ENCODE data around the gene CRYL1.

Gene CRYL1

DNA sequence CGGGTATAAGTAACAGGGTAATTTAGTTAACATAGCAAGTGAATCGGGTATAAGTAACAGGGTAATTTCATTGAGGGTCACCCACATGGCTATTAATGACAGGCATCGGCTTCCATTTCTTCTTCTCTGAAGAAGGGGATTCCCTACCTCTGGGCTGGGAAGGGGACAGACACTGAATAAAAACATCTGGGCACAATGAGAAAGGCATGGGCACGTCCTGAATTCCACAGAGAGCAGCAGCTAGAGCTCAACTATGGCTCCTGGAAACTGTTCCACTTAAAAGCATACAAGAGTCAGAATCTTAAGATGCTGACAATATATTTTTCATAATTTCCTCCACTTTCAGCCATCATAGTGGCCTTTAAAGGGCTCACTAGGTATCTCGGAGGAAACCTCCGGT, 51.8 kb downstream of the CRYL1 start:
- TF ChIP-seq, protein P1, sequence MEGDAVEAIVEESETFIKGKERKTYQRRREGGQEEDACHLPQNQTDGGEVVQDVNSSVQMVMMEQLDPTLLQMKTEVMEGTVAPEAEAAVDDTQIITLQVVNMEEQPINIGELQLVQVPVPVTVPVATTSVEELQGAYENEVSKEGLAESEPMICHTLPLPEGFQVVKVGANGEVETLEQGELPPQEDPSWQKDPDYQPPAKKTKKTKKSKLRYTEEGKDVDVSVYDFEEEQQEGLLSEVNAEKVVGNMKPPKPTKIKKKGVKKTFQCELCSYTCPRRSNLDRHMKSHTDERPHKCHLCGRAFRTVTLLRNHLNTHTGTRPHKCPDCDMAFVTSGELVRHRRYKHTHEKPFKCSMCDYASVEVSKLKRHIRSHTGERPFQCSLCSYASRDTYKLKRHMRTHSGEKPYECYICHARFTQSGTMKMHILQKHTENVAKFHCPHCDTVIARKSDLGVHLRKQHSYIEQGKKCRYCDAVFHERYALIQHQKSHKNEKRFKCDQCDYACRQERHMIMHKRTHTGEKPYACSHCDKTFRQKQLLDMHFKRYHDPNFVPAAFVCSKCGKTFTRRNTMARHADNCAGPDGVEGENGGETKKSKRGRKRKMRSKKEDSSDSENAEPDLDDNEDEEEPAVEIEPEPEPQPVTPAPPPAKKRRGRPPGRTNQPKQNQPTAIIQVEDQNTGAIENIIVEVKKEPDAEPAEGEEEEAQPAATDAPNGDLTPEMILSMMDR (IDR thresholded peaks at IDR 0.05): no peak
- Mint-ChIP-seq H3K27me3 (ENCODE audit: low read depth, poor library complexity) (peaks cover 4% of the 10 kb centered on the region), H3K4me1 (peaks cover 25% of the 10 kb centered on the region), H3K4me3 (no peak overlapping the region), H3K27ac (no peak overlapping the region), H3K9me3 (no peaks in the 10 kb centered on the region), H3K36me3 (ENCODE audit: low read depth) (no peaks in the 10 kb centered on the region)
- no peak for DNase-seq

DNA sequence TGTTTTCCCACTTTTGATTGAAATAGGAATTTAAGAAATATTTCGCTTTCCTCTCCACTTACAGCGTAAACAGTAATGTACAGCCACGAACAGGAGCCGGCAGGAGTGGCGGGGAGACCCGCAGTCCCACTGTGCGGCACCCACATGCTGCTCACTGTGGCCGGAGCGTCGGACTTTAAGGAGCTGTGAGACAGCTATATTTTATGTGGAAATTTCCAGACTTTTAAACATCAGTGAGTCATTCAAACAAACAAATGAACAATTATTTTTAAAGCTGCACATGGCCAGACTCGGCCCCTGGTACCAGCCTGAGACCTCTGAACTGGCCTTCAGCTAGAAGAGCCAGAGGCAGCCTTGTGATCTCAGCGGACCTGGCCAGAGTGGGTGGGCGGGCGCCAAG, 52.5 kb downstream of the CRYL1 start:
- TF ChIP-seq, protein P1 (IDR thresholded peaks at IDR 0.05): no peak
- Mint-ChIP-seq H3K27me3 (ENCODE audit: low read depth, poor library complexity) (peaks cover 10% of the 10 kb centered on the region), H3K4me3 (no peak overlapping the region), H3K36me3 (ENCODE audit: low read depth) (no peaks in the 10 kb centered on the region), H3K9me3 (no peaks in the 10 kb centered on the region), H3K4me1 (peaks cover 29% of the 10 kb centered on the region), H3K27ac (no peak overlapping the region)
- no peak for DNase-seq

DNA sequence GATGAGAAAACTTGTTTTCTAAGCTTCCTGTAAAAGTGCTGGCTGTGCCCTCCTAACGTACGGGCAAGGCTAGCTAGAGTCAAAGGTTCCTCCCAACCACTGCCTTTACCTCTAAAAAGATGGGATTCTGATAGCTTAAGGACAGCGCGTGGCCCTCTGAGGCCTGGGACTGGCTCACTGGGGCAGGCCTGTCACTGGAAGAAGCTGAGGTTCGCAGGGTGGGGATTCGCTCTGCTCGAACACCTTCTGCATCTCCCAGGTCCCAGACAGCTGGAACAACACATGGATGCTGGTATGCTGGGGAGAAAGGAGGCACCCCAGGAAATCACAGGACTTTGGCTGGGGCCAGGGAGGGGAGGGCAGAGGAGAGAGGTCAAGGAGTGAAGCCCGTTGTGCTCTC, 53.1 kb downstream of the CRYL1 start:
- peaks cover 31% of the 10 kb centered on the region for H3K4me1 Mint-ChIP-seq
- H3K4me3 Mint-ChIP-seq: no peak overlapping the region
- H3K9me3 Mint-ChIP-seq: no peaks in the 10 kb centered on the region
- H3K27me3 Mint-ChIP-seq (ENCODE audit: low read depth, poor library complexity): peaks cover 10% of the 10 kb centered on the region
- TF ChIP-seq, protein P1 (IDR thresholded peaks at IDR 0.05): no peak
- no peak for DNase-seq
- no peak overlapping the region for H3K27ac Mint-ChIP-seq
- H3K36me3 Mint-ChIP-seq (ENCODE audit: low read depth): no peaks in the 10 kb centered on the region

- Mint-ChIP-seq H3K9me3 (no peaks in the 10 kb centered on the region), H3K4me1 (peaks cover 31% of the 10 kb centered on the region), H3K36me3 (ENCODE audit: low read depth) (no peaks in the 10 kb centered on the region), H3K27me3 (ENCODE audit: low read depth, poor library complexity) (peaks cover 13% of the 10 kb centered on the region), H3K4me3 (no peak overlapping the region), H3K27ac (no peak overlapping the region)
- TF ChIP-seq, protein P1 (IDR thresholded peaks at IDR 0.05): no peak
- no peak for DNase-seq
Observed at GRCh38 chr13:20470136-20470535, 55.5 kb downstream of the CRYL1 start.

DNA sequence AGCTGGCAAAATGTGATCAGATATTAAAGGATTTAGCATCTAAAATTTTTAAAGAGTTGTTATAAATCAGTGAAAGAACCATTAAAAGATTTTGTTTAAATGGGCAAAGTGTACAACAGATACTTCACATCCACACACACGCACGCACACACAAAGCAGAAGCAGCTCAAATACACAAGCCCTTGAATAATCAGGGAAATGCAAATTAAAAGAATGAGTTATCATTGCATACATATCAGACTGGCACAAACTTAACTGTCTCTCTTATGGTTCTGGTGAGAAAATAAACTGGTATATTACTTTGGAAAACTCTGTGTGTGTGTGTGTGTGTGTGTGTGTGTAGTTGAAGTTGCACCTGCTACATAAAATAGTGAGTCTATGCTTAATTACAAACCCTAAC, 59.3 kb downstream of the CRYL1 start:
- no peak for DNase-seq
- Mint-ChIP-seq H3K4me3 (no peak overlapping the region), H3K4me1 (peaks cover 43% of the 10 kb centered on the region), H3K9me3 (no peaks in the 10 kb centered on the region), H3K27me3 (ENCODE audit: low read depth, poor library complexity) (peaks cover 9% of the 10 kb centered on the region), H3K36me3 (ENCODE audit: low read depth) (no peaks in the 10 kb centered on the region), H3K27ac (no peak overlapping the region)
- TF ChIP-seq, protein P1 (IDR thresholded peaks at IDR 0.05): no peak

DNA sequence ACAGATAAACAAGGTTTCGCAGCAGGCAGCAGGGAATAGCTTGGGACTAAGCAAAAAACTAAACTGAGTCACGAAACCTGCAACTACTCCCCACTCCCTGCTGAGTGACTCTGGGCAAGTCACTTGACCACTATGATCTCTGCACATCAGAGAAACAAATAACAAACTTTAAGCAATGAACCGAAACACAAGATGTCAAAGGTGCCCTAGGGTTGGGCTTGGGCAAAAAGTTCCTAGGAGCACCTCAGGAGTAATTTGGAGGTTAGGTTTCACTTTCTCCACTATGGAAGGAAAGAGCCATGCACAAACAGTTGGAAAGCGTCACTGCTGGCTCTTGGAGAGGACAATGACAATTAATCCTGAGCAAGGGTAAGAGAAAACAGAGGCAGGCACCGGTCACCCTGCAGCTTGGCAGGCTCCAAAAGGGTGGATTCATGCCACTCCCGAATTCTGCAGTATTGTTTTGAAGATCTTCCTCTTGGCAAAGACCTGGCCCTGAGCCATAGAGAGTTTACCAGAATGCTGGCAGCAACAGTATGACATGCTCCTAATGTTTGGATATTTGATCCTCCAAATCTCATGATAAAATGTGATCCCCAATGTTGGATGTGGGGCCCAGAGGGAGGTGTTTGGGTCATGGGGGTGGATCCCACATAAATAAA, 60.3 kb downstream of the CRYL1 start:
- peaks cover 46% of the 10 kb centered on the region for H3K4me1 Mint-ChIP-seq
- TF ChIP-seq, protein P1 (IDR thresholded peaks at IDR 0.05): no peak
- no peak overlapping the region for H3K4me3 Mint-ChIP-seq
- no peaks in the 10 kb centered on the region for H3K36me3 Mint-ChIP-seq (ENCODE audit: low read depth)
- DNase-seq: no peak
- H3K9me3 Mint-ChIP-seq: no peaks in the 10 kb centered on the region
- H3K27ac Mint-ChIP-seq: peak overlapping the region; percentile 76
- H3K27me3 Mint-ChIP-seq (ENCODE audit: low read depth, poor library complexity): peaks cover 9% of the 10 kb centered on the region
